K562 (cell line): ENCODE measurements around the gene MVD. TPM values are rescaled to one million over a fixed set of nuclear protein-coding genes. Genes with fewer than 3 reads are reported as not detected.

ENCODE experiments used
- BACH1 ChIP-seq: fragments of 200-800 bp; sonication (Bioruptor generic); IDR thresholded peaks from 2 replicates; pipeline ENCODE4 v1.6.1; 2016; ENCODE audit warnings: missing genetic modification characterization, missing compliant biosample characterization
- BHLHE40 ChIP-seq: IDR thresholded peaks from 2 replicates; pipeline ENCODE4 v1.6.1; 2011; ENCODE audit warnings: low read length, improper control_type of control experiment
- CBFB ChIP-seq: sonication (generic); formaldehyde crosslinking; IDR thresholded peaks from 2 replicates; pipeline ENCODE4 v1.4.0; 2020; ENCODE audit warnings: mild to moderate bottlenecking, missing genetic modification reagents
- CCNT2 ChIP-seq: IDR thresholded peaks from 2 replicates; pipeline ENCODE4 v1.6.1; 2011; ENCODE audit warnings: borderline replicate concordance, low read depth, mild to moderate bottlenecking, moderate library complexity, mixed read lengths, low read length; ENCODE audit not compliant: insufficient read length; ENCODE audit errors: extremely low read depth
- CGGBP1 ChIP-seq: fragments of 250-450 bp; sonication (Bioruptor Pico); IDR thresholded peaks from 2 replicates; pipeline ENCODE4 v1.9.0; 2021; ENCODE audit warnings: mild to moderate bottlenecking
- CHD1 ChIP-seq: fragments of 200-600 bp; sonication (generic); IDR thresholded peaks from one replicate; pipeline ENCODE4 v1.6.1; 2012; ENCODE audit warnings: mild to moderate bottlenecking, moderate library complexity, low read length, inconsistent platforms
- CXXC5 ChIP-seq: fragments of 250-450 bp; sonication (Bioruptor Pico); IDR thresholded peaks from 2 replicates; pipeline ENCODE4 v1.8.0; 2022; ENCODE audit warnings: inconsistent platforms, mild to moderate bottlenecking, moderate library complexity
- ESRRA ChIP-seq: fragments of 450-650 bp; IDR thresholded peaks from 2 replicates; pipeline ENCODE4 v1.6.1; 2014; ENCODE audit warnings: low read depth, mild to moderate bottlenecking, moderate library complexity, borderline replicate concordance
- FOXP1 ChIP-seq: sonication (generic); formaldehyde crosslinking; IDR thresholded peaks from 2 replicates; pipeline ENCODE4 v1.8.0; 2022; ENCODE audit warnings: mild to moderate bottlenecking, missing genetic modification reagents
- GTF2A2 ChIP-seq: IDR thresholded peaks from 2 replicates; pipeline ENCODE4 v1.6.1; 2016; ENCODE audit warnings: mild to moderate bottlenecking, missing genetic modification characterization, missing compliant biosample characterization
- GTF2F1 ChIP-seq: IDR thresholded peaks from 2 replicates; pipeline ENCODE4 v1.6.1; 2011; ENCODE audit warnings: low read depth, low read length, improper control_type of control experiment
- KLF1 ChIP-seq: fragments of 450-650 bp; IDR thresholded peaks from 2 replicates; pipeline ENCODE4 v1.6.1; 2016; ENCODE audit warnings: missing genetic modification characterization, missing compliant biosample characterization
- LEF1 ChIP-seq: fragments of 450-650 bp; IDR thresholded peaks from 2 replicates; pipeline ENCODE4 v1.6.1; 2016; ENCODE audit warnings: mild to moderate bottlenecking
- SRSF7 ChIP-seq: fragments of 200-400 bp; formaldehyde crosslinking; optimal IDR thresholded peaks from 2 replicates; pipeline ENCODE3; 2017; ENCODE audit warnings: mild to moderate bottlenecking, low read depth, low read length
- TAL1 ChIP-seq: fragments of 450-650 bp; IDR thresholded peaks from 2 replicates; pipeline ENCODE4 v1.6.1; 2016; ENCODE audit warnings: mild to moderate bottlenecking
- ZNF23 ChIP-seq: fragments of 250-450 bp; sonication (Bioruptor Pico); IDR thresholded peaks from 2 replicates; pipeline ENCODE4 v1.4.0; 2020; ENCODE audit warnings: mild to moderate bottlenecking
- ZNF324 ChIP-seq: fragments of 250-450 bp; sonication (Bioruptor Pico); IDR thresholded peaks from 2 replicates; pipeline ENCODE4 v1.4.0; 2020; ENCODE audit warnings: mild to moderate bottlenecking
- ZNF830 ChIP-seq: fragments of 250-450 bp; sonication (Bioruptor Pico); IDR thresholded peaks from 2 replicates; pipeline ENCODE4 v1.5.0; 2021; ENCODE audit warnings: mild to moderate bottlenecking
- polyA plus RNA-seq, 8 experiments: library from polyadenylated mRNA; depleted of rRNA in 4 of 8; stranded (reverse) in 5 of 8; unstranded in 3 of 8; fragments of >200 nt; fragmentation: Nextera tagmentation in 2 of 8; fragmentation: Illumina TruSeq in 1 of 8; extraction: Ambion mirVana in 2 of 8; extraction: Trizol in 1 of 8; gene quantifications; 2 replicates each; pipeline versions ENCODE4 v1.2.1 to v1.2.3, GENCODE V29; 2011 to 2014; ENCODE audit warnings: inconsistent platforms in 1 of 8, missing spikeins in 1 of 8
- total RNA-seq, 7 experiments: library from RNA; depleted of rRNA in 6 of 7; stranded (reverse); fragments of >200 nt in 6 of 7; fragmentation: Illumina TruSeq in 2 of 7; extraction: Trizol in 2 of 7; gene quantifications; 2 replicates each; pipeline versions ENCODE4 v1.2.1 to v1.2.3, GENCODE V29; 2011 to 2021; ENCODE audit warnings: low replicate concordance in 1 of 7
- TF ChIP-seq, protein P1 (sequence below): sonication (generic); formaldehyde crosslinking; IDR thresholded peaks from 2 replicates; pipeline ENCODE4 v1.8.0; 2022; ENCODE audit warnings: missing genetic modification reagents, mild to moderate bottlenecking, moderate library complexity, borderline replicate concordance
- TF ChIP-seq, protein P2 (sequence below): fragments of 200-800 bp; sonication (Bioruptor generic); IDR thresholded peaks from 2 replicates; pipeline ENCODE4 v1.6.1; 2017; ENCODE audit warnings: missing genetic modification characterization, missing compliant biosample characterization
- TF ChIP-seq, protein P3 (sequence below): fragments of 250-450 bp; sonication (Bioruptor Pico); IDR thresholded peaks from 2 replicates; pipeline ENCODE4 v1.4.0; 2020

MVD gene
- total and polyA plus RNA-seq, 9 of the 15 experiments (the other 6 are each of a cell fraction or from before 2014, with no cell fraction given), result 12.2 to 141 (median 45.3) TPM

DNA sequence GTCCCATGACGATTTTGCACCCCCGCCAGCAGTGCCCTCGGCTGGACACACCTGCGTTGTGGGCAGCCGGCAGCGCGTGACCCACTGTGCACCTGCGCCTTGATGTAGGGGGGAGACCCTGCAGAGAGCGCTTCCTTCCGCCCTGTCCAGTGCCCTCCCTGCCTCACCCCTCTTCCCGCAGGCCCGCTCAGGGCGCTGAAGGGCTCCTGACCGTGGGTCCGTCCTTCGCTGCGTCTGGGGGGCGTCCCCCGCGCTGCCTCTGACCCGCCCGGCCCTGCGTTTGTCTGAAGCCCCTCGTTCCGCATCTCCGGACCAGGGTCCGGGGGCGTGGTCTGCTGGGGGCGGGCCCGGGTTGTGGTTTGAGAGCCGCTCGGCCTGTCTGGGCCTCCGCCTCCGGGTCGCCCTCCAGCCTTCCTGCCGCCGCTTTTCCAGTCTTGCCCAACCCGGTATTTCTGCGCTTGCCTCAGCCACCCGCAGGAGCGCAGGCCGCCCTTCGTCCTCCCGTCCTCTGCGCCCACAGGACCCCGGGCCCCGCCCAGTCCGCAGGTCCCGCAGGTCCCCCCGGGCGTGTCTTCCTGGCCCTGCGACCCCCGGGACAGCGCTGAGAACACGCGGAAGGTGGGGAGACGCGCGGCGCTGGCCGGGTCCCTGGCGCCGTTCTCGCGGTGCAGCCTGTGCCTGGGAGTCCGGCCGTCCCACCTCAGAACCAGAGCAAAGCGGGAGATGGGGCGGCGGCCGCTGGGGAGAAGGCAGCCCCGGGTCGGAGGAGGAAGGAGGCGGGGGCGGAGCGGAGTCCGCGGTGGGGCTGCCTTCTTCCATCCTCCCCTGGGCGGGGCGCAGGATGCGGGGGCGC is 28.5 kb downstream of the MVD start (continued):
- TF ChIP-seq, protein P1, sequence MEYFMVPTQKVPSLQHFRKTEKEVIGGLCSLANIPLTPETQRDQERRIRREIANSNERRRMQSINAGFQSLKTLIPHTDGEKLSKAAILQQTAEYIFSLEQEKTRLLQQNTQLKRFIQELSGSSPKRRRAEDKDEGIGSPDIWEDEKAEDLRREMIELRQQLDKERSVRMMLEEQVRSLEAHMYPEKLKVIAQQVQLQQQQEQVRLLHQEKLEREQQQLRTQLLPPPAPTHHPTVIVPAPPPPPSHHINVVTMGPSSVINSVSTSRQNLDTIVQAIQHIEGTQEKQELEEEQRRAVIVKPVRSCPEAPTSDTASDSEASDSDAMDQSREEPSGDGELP (CRISPR knock-in tag), result peak; percentile 58; the same call in 1 of the 2 replicates
- TF ChIP-seq TAL1 (no peak), BHLHE40 (no peak), CGGBP1 (CRISPR knock-in tag) (no peak), BACH1 (tag) (no peak), FOXP1 (CRISPR knock-in tag) (no peak), CHD1 (no peak), GTF2F1 (no peak), ZNF830 (no peak), CCNT2 (peak; percentile 22), LEF1 (no peak), CBFB (CRISPR knock-in tag) (no peak), CXXC5 (0 out of 2 replicates have a peak, but pooled peaks have one; percentile 23), KLF1 (tag) (no peak), ESRRA (no peak), ZNF324 (no peak), GTF2A2 (tag) (no peak), ZNF23 (CRISPR knock-in tag) (no peak), SRSF7 (no peak)
- TF ChIP-seq, protein P2, sequence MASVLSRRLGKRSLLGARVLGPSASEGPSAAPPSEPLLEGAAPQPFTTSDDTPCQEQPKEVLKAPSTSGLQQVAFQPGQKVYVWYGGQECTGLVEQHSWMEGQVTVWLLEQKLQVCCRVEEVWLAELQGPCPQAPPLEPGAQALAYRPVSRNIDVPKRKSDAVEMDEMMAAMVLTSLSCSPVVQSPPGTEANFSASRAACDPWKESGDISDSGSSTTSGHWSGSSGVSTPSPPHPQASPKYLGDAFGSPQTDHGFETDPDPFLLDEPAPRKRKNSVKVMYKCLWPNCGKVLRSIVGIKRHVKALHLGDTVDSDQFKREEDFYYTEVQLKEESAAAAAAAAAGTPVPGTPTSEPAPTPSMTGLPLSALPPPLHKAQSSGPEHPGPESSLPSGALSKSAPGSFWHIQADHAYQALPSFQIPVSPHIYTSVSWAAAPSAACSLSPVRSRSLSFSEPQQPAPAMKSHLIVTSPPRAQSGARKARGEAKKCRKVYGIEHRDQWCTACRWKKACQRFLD, result no peak
- TF ChIP-seq, protein P3, sequence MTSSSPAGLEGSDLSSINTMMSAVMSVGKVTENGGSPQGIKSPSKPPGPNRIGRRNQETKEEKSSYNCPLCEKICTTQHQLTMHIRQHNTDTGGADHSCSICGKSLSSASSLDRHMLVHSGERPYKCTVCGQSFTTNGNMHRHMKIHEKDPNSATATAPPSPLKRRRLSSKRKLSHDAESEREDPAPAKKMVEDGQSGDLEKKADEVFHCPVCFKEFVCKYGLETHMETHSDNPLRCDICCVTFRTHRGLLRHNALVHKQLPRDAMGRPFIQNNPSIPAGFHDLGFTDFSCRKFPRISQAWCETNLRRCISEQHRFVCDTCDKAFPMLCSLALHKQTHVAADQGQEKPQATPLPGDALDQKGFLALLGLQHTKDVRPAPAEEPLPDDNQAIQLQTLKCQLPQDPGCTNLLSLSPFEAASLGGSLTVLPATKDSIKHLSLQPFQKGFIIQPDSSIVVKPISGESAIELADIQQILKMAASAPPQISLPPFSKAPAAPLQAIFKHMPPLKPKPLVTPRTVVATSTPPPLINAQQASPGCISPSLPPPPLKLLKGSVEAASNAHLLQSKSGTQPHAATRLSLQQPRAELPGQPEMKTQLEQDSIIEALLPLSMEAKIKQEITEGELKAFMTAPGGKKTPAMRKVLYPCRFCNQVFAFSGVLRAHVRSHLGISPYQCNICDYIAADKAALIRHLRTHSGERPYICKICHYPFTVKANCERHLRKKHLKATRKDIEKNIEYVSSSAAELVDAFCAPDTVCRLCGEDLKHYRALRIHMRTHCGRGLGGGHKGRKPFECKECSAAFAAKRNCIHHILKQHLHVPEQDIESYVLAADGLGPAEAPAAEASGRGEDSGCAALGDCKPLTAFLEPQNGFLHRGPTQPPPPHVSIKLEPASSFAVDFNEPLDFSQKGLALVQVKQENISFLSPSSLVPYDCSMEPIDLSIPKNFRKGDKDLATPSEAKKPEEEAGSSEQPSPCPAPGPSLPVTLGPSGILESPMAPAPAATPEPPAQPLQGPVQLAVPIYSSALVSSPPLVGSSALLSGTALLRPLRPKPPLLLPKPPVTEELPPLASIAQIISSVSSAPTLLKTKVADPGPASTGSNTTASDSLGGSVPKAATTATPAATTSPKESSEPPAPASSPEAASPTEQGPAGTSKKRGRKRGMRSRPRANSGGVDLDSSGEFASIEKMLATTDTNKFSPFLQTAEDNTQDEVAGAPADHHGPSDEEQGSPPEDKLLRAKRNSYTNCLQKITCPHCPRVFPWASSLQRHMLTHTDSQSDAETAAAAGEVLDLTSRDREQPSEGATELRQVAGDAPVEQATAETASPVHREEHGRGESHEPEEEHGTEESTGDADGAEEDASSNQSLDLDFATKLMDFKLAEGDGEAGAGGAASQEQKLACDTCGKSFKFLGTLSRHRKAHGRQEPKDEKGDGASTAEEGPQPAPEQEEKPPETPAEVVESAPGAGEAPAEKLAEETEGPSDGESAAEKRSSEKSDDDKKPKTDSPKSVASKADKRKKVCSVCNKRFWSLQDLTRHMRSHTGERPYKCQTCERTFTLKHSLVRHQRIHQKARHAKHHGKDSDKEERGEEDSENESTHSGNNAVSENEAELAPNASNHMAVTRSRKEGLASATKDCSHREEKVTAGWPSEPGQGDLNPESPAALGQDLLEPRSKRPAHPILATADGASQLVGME (CRISPR knock-in tag), result no peak
